Loucy (cell line): ENCODE results near the gene FKBP4.

ENCODE experiments used
- H2AFZ ChIP-seq: fragments of 200-600 bp; sonication (generic); 2 replicates; pipeline ENCODE4 v1.6.0; 2016; ENCODE audit warnings: antibody characterized with exemption, mild to moderate bottlenecking, low read length, moderate library complexity
- H3F3A ChIP-seq: fragments of 200-600 bp; 2 replicates; pipeline ENCODE4 v1.6.0; 2016; ENCODE audit warnings: antibody characterized with exemption, low read depth, mild to moderate bottlenecking
- H3K27me3 ChIP-seq: fragments of 200-600 bp; sonication (generic); 2 replicates; pipeline ENCODE4 v1.6.1; 2014; ENCODE audit warnings: low read length, mild to moderate bottlenecking; ENCODE audit not compliant: insufficient read depth, poor library complexity, severe bottlenecking
- H3K36me3 ChIP-seq: fragments of 200-600 bp; sonication (generic); 2 replicates; pipeline ENCODE4 v1.6.1; 2016; ENCODE audit warnings: low read length; ENCODE audit not compliant: insufficient read depth
- H3K4me1 ChIP-seq: fragments of 200-600 bp; sonication (generic); 2 replicates; pipeline ENCODE4 v1.5.1; 2014; ENCODE audit warnings: low read length, mild to moderate bottlenecking; ENCODE audit not compliant: insufficient read depth, poor library complexity, severe bottlenecking
- H3K4me2 ChIP-seq: fragments of 200-600 bp; sonication (generic); 2 replicates; pipeline ENCODE4 v1.6.0; 2014; ENCODE audit warnings: antibody characterized with exemption, low read length, low read depth, mild to moderate bottlenecking; ENCODE audit not compliant: poor library complexity, severe bottlenecking
- H3K4me3 ChIP-seq: fragments of 200-600 bp; sonication (generic); 2 replicates; pipeline ENCODE4 v1.5.1; 2014; ENCODE audit warnings: low read length, mild to moderate bottlenecking, mixed read lengths; ENCODE audit not compliant: poor library complexity, severe bottlenecking
- H3K79me2 ChIP-seq: fragments of 200-600 bp; sonication (generic); 2 replicates; pipeline ENCODE4 v1.6.1; 2014; ENCODE audit warnings: low read length; ENCODE audit not compliant: insufficient read depth
- H3K9ac ChIP-seq: fragments of 200-600 bp; sonication (generic); 2 replicates; pipeline ENCODE4 v1.6.0; 2014; ENCODE audit warnings: mild to moderate bottlenecking, low read depth, low read length, moderate library complexity; ENCODE audit not compliant: poor library complexity, severe bottlenecking
- H3K9me2 ChIP-seq: fragments of 200-600 bp; sonication (generic); replicated peaks from 2 replicates; pipeline ENCODE4 v1.6.1; 2016; ENCODE audit warnings: low read depth, low read length, mixed read lengths
- H3K9me3 ChIP-seq: fragments of 200-600 bp; sonication (generic); 2 replicates; pipeline ENCODE4 v1.6.1; 2014; ENCODE audit warnings: mild to moderate bottlenecking, antibody characterized with exemption, low read length, low read depth; ENCODE audit not compliant: insufficient read depth
- H4K20me1 ChIP-seq: fragments of 200-600 bp; sonication (generic); 2 replicates; pipeline ENCODE4 v1.6.0; 2014; ENCODE audit warnings: antibody characterized with exemption, low read length, mild to moderate bottlenecking; ENCODE audit not compliant: insufficient read depth, poor library complexity, severe bottlenecking
- EZH2phosphoT487 ChIP-seq: fragments of 200-600 bp; IDR thresholded peaks from 2 replicates; pipeline ENCODE4 v1.6.1; 2018; ENCODE audit warnings: antibody characterized with exemption, mild to moderate bottlenecking, moderate library complexity, borderline replicate concordance
- TF ChIP-seq, protein P1 (sequence below): fragments of 200-600 bp; sonication (generic); conservative IDR thresholded peaks from 2 replicates; pipeline ENCODE4 v1.5.1; 2014; ENCODE audit warnings: mild to moderate bottlenecking, antibody characterized with exemption, low read length

The FKBP4 gene

DNA sequence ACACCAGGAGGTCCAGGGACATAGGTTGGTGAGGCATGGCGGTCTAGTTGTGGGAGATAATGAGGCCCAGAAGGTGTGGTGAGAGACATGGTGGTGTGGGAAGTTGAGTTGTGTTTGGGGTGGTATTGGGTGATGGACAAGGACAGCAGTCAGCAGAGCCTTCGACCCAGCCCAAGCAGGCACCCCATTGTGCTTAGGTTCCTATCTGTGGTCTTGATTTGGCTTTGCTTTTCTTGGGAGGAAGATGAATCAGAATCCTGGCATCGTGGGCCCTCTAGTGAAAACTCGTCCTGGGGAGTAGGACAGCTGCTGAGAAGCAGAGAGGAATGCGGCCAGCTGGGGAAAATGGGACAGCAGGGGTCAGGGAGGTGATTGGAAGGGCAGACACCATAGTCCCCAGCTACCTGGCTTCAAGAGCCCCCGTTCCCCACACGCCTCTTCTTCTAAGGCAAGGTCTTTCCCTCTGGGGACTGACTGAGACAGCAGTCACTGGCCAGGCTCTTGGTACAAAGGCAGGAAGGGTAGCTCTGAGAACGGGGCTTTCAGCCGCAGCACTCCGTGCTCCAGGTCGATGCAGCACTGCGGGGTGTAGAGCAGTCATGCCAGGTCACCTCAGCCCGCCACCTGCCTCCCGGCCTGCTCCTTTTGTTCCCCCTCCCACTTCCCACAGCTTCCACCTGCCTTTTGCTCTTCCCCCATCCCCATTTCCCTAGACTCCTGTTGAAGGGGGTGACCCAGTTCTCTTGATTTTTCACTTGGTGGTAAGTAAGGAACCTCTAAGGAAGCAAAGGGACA is 32.1 kb downstream of the FKBP4 start:
- no peaks in the 10 kb centered on the region for H3K9me2 ChIP-seq
- no peak overlapping the region for H3K9ac ChIP-seq
- no peaks in the 10 kb centered on the region for H4K20me1 ChIP-seq
- H3K4me1 ChIP-seq = no peaks in the 10 kb centered on the region
- no peaks in the 10 kb centered on the region for H3K27me3 ChIP-seq
- H2AFZ ChIP-seq = no peak overlapping the region
- H3K4me2 ChIP-seq = no peak overlapping the region
- H3K9me3 ChIP-seq = no peaks in the 10 kb centered on the region
- TF ChIP-seq, protein P1, sequence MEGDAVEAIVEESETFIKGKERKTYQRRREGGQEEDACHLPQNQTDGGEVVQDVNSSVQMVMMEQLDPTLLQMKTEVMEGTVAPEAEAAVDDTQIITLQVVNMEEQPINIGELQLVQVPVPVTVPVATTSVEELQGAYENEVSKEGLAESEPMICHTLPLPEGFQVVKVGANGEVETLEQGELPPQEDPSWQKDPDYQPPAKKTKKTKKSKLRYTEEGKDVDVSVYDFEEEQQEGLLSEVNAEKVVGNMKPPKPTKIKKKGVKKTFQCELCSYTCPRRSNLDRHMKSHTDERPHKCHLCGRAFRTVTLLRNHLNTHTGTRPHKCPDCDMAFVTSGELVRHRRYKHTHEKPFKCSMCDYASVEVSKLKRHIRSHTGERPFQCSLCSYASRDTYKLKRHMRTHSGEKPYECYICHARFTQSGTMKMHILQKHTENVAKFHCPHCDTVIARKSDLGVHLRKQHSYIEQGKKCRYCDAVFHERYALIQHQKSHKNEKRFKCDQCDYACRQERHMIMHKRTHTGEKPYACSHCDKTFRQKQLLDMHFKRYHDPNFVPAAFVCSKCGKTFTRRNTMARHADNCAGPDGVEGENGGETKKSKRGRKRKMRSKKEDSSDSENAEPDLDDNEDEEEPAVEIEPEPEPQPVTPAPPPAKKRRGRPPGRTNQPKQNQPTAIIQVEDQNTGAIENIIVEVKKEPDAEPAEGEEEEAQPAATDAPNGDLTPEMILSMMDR = no peak
- no peak for TF ChIP-seq EZH2phosphoT487
- H3F3A ChIP-seq = no peaks in the 10 kb centered on the region
- H3K79me2 ChIP-seq = no peaks in the 10 kb centered on the region
- H3K36me3 ChIP-seq = peaks cover 9% of the 10 kb centered on the region; the same call in 1 of the 2 replicates
- H3K4me3 ChIP-seq = no peak overlapping the region

DNA sequence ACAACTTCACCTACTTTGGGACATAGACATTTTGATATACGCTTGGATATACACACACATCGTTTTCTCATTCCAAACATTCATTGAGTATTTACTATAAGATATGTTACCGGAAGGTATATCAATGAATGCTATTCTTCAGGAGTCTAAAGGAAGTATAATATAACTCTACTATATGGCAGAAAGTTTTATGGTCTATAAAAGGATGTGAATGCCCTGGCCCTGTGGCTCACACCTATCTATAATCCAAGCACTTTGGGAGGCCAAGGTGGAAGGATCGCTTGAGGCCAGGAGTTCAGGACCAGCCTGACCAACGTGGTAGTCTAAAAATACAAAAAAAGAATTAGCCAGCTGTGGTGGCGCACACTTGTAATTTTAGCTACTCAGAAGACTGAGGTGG is 34.5 kb downstream of the FKBP4 start:
- TF ChIP-seq, protein P1 = no peak
- no peak for TF ChIP-seq EZH2phosphoT487
- H3K9me3 ChIP-seq = no peaks in the 10 kb centered on the region

DNA sequence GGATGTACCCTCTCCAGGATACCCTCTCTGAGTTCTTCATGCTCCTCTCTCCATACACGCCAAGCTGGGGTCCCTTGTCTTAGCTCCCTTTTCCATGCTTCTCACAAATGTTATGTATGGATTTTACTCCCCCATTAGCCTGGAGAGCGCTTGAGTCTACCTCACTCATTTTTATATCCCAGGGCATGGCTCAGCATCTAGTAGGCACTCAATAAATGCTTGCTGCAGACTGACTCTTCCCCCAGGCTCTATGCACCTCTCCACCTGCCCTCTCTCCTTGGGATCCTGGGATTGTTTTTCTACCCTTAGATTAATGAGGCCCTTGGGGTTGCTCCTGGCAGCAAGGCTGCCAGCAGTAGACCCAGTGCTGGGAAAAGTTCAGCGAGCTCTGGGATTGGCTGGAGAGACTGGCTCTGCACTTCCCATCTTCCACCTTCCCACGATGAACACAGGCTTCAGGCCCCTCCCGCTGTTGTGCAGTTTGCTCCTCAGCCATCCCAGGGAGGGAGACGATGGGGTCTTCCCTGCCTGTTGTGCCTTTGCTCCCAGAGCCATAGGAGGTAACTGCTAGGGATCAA is 37.9 kb downstream of the FKBP4 start:
- Histone ChIP-seq H3K4me3 (no peak overlapping the region), H3K27me3 (no peaks in the 10 kb centered on the region), H3K79me2 (no peaks in the 10 kb centered on the region), H2AFZ (no peak overlapping the region), H3K9me2 (no peaks in the 10 kb centered on the region), H3F3A (no peaks in the 10 kb centered on the region), H3K9me3 (no peaks in the 10 kb centered on the region), H3K4me1 (no peaks in the 10 kb centered on the region), H3K9ac (no peak overlapping the region), H3K36me3 (no peaks in the 10 kb centered on the region), H3K4me2 (no peak overlapping the region), H4K20me1 (no peaks in the 10 kb centered on the region)
- TF ChIP-seq, protein P1 = no peak
- no peak for TF ChIP-seq EZH2phosphoT487

More for the DNA sequence above, 34.5 kb downstream of the FKBP4 start:
- H3K9me2 ChIP-seq = no peaks in the 10 kb centered on the region
- no peak overlapping the region for H2AFZ ChIP-seq
- H3K36me3 ChIP-seq = peaks cover under 1% of the 10 kb centered on the region; the same call in 1 of the 2 replicates
- H3K4me3 ChIP-seq = no peak overlapping the region
- H4K20me1 ChIP-seq = no peaks in the 10 kb centered on the region
- H3K27me3 ChIP-seq = no peaks in the 10 kb centered on the region
- no peaks in the 10 kb centered on the region for H3K79me2 ChIP-seq
- H3F3A ChIP-seq = no peaks in the 10 kb centered on the region
- H3K9ac ChIP-seq = no peak overlapping the region
- H3K4me2 ChIP-seq = no peak overlapping the region
- no peaks in the 10 kb centered on the region for H3K4me1 ChIP-seq
